PFSK-1 (cell line): ENCODE results near the gene C5AR1.

Source experiments
- FOXP2 ChIP-seq: optimal IDR thresholded peaks from 2 replicates; pipeline ENCODE3; 2011; ENCODE audit warnings: borderline replicate concordance, control low read depth, inconsistent platforms; ENCODE audit not compliant: insufficient read depth; ENCODE audit errors: extremely low read length, extremely low read depth
- POLR2AphosphoS5 ChIP-seq: IDR thresholded peaks from 2 replicates; pipeline ENCODE4 v1.6.1; 2012; ENCODE audit warnings: low read depth, mild to moderate bottlenecking, control low read depth, low read length, moderate library complexity
- SIN3A ChIP-seq: IDR thresholded peaks from 2 replicates; pipeline ENCODE4 v1.6.1; 2012; ENCODE audit warnings: mild to moderate bottlenecking, low read length, moderate library complexity, borderline replicate concordance; ENCODE audit not compliant: insufficient read depth
- TAF1 ChIP-seq: IDR thresholded peaks from 2 replicates; pipeline ENCODE4 v1.6.1; 2012; ENCODE audit warnings: low read length, control low read depth, borderline replicate concordance; ENCODE audit not compliant: insufficient read depth
- TF ChIP-seq, protein P1 (sequence below), 2 experiments: IDR thresholded peaks; 2 replicates each; pipeline versions ENCODE4 v1.6.1 to v1.8.0; 2011 to 2012; ENCODE audit warnings: low read depth in 2 of 2, low read length in 2 of 2, control low read depth in 1 of 2, inconsistent platforms in 1 of 2, mild to moderate bottlenecking in 1 of 2, moderate library complexity in 1 of 2; ENCODE audit not compliant: insufficient read depth in 1 of 2

The C5AR1 gene

DNA sequence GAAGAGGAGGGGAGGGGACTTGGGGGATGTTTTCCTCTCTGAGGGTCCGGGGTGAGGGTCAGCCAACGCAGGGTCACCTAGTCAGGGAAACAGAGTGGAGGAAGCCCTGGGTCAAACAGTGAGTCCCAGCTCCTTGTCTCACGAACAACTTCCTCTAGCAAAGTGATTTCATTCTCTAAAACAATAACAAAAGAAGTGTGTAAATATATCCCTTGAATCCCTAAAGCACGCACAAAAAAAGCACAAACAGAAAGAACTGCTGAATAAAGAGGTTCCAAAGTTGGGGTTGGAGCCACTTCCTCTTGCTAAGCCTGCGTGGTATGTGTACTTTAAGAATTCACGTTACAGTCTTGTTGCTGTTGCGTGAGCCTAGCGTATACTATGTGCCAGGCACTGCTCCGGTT lies 20.8 kb downstream of the C5AR1 start:
- TF ChIP-seq TAF1 (no peak), SIN3A (no peak), POLR2AphosphoS5 (no peak), FOXP2 (no peak)
- TF ChIP-seq, protein P1, sequence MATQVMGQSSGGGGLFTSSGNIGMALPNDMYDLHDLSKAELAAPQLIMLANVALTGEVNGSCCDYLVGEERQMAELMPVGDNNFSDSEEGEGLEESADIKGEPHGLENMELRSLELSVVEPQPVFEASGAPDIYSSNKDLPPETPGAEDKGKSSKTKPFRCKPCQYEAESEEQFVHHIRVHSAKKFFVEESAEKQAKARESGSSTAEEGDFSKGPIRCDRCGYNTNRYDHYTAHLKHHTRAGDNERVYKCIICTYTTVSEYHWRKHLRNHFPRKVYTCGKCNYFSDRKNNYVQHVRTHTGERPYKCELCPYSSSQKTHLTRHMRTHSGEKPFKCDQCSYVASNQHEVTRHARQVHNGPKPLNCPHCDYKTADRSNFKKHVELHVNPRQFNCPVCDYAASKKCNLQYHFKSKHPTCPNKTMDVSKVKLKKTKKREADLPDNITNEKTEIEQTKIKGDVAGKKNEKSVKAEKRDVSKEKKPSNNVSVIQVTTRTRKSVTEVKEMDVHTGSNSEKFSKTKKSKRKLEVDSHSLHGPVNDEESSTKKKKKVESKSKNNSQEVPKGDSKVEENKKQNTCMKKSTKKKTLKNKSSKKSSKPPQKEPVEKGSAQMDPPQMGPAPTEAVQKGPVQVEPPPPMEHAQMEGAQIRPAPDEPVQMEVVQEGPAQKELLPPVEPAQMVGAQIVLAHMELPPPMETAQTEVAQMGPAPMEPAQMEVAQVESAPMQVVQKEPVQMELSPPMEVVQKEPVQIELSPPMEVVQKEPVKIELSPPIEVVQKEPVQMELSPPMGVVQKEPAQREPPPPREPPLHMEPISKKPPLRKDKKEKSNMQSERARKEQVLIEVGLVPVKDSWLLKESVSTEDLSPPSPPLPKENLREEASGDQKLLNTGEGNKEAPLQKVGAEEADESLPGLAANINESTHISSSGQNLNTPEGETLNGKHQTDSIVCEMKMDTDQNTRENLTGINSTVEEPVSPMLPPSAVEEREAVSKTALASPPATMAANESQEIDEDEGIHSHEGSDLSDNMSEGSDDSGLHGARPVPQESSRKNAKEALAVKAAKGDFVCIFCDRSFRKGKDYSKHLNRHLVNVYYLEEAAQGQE (IDR thresholded peaks at IDR 0.05; ENCODE audit: insufficient read depth in 1 of 2, low read depth in 2 of 2, low read length in 2 of 2), result no peak

DNA sequence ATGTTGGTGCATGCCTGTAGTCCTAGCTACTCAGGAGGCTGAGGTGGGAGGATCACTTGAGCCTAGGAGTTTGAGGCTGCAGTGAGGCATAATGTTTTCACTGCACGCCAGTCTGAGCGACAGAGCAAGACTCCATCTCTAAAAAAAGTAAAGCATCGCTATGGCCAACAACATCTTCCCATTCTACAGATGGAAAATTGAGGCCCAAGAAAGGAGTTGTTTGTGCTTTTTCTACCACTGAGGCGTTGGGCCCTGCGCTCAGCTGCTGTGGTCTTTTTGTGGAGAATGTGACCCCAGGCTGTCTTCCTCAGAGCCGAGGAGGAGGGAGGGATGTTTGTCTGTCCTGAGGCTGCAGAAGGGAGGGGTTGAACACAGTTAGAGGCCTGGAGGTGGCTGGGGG lies 21.8 kb downstream of the C5AR1 start:
- no peak for TF ChIP-seq POLR2AphosphoS5
- TF ChIP-seq TAF1, result no peak
- TF ChIP-seq SIN3A, result no peak
- no peak for TF ChIP-seq FOXP2
- TF ChIP-seq, protein P1 (IDR thresholded peaks at IDR 0.05; ENCODE audit: insufficient read depth in 1 of 2, low read depth in 2 of 2, low read length in 2 of 2), result no peak

DNA sequence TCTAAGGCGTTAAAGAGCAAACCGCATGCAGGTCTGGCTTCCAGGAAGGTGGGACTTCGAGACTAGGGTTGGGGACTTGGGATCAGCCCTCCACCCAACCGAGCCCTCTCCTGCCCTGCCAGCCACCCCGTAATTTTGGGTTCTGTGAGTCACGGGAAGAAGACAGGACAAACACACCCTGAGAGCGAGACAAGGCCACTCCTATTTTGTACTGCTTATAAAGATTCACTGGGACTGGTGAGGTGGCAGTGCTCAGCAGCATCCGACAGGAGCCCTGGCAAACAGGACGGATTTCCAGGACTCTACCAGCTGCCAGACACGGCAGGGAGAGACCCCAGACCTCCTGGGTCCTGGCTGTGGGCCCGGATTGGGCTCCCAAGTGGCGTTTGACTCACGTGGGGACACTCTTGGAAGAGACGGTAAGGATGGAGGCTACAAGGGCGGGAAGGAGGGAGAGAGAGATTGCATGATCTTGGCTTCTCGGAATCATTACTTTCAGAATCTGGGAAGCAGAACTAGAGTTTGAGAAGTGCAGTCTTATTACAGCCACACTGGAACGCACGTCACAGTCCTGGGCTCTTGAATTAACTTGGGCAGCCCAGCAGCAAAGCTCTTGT lies 22.4 kb downstream of the C5AR1 start, which contains the start of gene C5AR2:
Gene C5AR2 (plus strand): TSS at position 245 of the 617 bp plus-strand sequence. CDS start 8,625 bp downstream, outside the sequence.
- TF ChIP-seq, protein P1 (IDR thresholded peaks at IDR 0.05; ENCODE audit: insufficient read depth in 1 of 2, low read depth in 2 of 2, low read length in 2 of 2), result no peak

DNA sequence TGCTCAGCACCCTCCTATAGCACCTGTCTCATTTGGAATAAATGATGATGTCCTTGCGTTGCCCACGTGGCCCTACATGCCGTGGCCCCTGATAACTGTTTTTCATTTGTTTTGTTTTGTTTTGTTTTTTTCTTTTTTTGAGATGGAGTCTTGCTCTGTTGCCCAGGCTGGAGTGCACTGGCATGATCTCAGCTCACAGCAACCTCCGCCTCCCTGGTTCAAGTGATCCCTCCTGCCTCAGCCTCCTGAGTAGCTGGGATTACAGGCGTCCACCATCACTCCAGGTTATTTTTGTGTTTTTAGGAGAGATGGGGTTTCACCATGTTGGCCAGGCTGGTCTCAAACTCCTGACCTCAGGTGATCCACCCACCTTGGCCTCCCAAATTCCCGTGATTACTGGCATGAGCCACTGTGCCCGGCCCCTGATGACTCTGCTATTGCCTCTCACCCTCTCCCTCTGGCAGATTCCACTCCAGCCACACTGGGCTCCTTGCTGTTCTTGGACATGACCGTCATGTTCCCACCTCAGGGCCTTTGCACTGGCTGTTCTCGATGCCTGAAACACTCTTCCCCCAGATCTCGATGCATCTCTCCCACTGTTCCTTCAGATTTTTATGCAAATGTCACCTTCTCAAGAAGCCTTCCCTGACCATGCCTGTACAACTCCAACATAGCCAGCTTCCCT lies 29.7 kb downstream of the C5AR1 start:
- TF ChIP-seq, protein P1 (IDR thresholded peaks at IDR 0.05; ENCODE audit: insufficient read depth in 1 of 2, low read depth in 2 of 2, low read length in 2 of 2), result no peak
- TF ChIP-seq POLR2AphosphoS5 (no peak), FOXP2 (no peak), SIN3A (no peak), TAF1 (no peak)
